KMS-11 (cell line): Measurements from ENCODE around the gene SMIM38.

Experiments
- H2AFZ ChIP-seq: fragments of 200-600 bp; sonication (generic); 2 replicates; pipeline ENCODE4 v1.6.1; 2016; ENCODE audit warnings: antibody characterized with exemption, mixed run types, low read depth
- H3K27ac ChIP-seq: fragments of 200-600 bp; sonication (generic); 2 replicates; pipeline ENCODE4 v1.6.1; 2016; ENCODE audit warnings: mild to moderate bottlenecking, mixed run types
- H3K27me3 ChIP-seq: fragments of 200-600 bp; sonication (generic); 2 replicates; pipeline ENCODE4 v1.6.1; 2017; ENCODE audit warnings: mild to moderate bottlenecking, low read depth, mixed run types, moderate library complexity; ENCODE audit not compliant: insufficient read depth
- H3K36me3 ChIP-seq: fragments of 200-600 bp; sonication (generic); 2 replicates; pipeline ENCODE4 v1.6.1; 2017; ENCODE audit warnings: mild to moderate bottlenecking, mixed run types; ENCODE audit not compliant: insufficient read depth
- H3K4me1 ChIP-seq: fragments of 200-600 bp; sonication (generic); 2 replicates; pipeline ENCODE4 v1.6.1; 2016; ENCODE audit warnings: mild to moderate bottlenecking, low read depth, mixed run types; ENCODE audit not compliant: poor library complexity, severe bottlenecking
- H3K4me2 ChIP-seq: fragments of 200-600 bp; sonication (generic); 2 replicates; pipeline ENCODE4 v1.7.0; 2016; ENCODE audit warnings: mild to moderate bottlenecking, mixed run types
- H3K4me3 ChIP-seq: fragments of 200-600 bp; sonication (generic); IDR thresholded peaks from 2 replicates; pipeline ENCODE4 v1.6.1; 2017; ENCODE audit warnings: low read depth, low read length, mixed read lengths; ENCODE audit not compliant: insufficient read depth
- H3K79me2 ChIP-seq: fragments of 200-600 bp; sonication (generic); 2 replicates; pipeline ENCODE4 v1.6.1; 2016; ENCODE audit warnings: low read depth, mixed run types; ENCODE audit not compliant: insufficient read depth
- H3K9ac ChIP-seq: fragments of 200-600 bp; sonication (generic); 2 replicates; pipeline ENCODE4 v1.6.1; 2016; ENCODE audit warnings: mild to moderate bottlenecking, mixed run types
- H4K20me1 ChIP-seq: fragments of 200-600 bp; sonication (generic); 2 replicates; pipeline ENCODE4 v1.6.1; 2016; ENCODE audit warnings: mild to moderate bottlenecking, mixed run types; ENCODE audit not compliant: insufficient read depth
- CTCF ChIP-seq: fragments of 200-600 bp; sonication (generic); conservative IDR thresholded peaks from 2 replicates; pipeline ENCODE4 v1.6.1; 2017; ENCODE audit warnings: low read depth, mild to moderate bottlenecking, antibody characterized with exemption, low read length, moderate library complexity, mixed read lengths

The SMIM38 gene

GRCh38 chr11:69200331-69201065 lies 44.8 kb downstream of the SMIM38 start:
- no peak for TF ChIP-seq CTCF
- no peak overlapping the region for H3K4me3 ChIP-seq
- peaks cover 22% of the 10 kb centered on the region; the same call in 1 of the 2 replicates for H3K27me3 ChIP-seq
- H3K4me1 ChIP-seq = no peaks in the 10 kb centered on the region
- no peaks in the 10 kb centered on the region for H3K36me3 ChIP-seq
- H3K4me2 ChIP-seq = no peak overlapping the region
- H3K79me2 ChIP-seq = no peaks in the 10 kb centered on the region
- no peak overlapping the region for H3K27ac ChIP-seq
- H3K9ac ChIP-seq = no peak overlapping the region
- H2AFZ ChIP-seq = no peak overlapping the region
- no peaks in the 10 kb centered on the region for H4K20me1 ChIP-seq

GRCh38 chr11:69201066-69201365 lies 45.3 kb downstream of the SMIM38 start:
- peaks cover 26% of the 10 kb centered on the region; the same call in 1 of the 2 replicates for H3K27me3 ChIP-seq
- no peak overlapping the region for H3K27ac ChIP-seq

GRCh38 chr11:69201764-69202370 lies 46.1 kb downstream of the SMIM38 start:
- Histone ChIP-seq H4K20me1 (no peaks in the 10 kb centered on the region), H3K27ac (no peak overlapping the region), H3K4me3 (no peak overlapping the region), H2AFZ (no peak overlapping the region), H3K36me3 (no peaks in the 10 kb centered on the region), H3K4me2 (no peak overlapping the region), H3K27me3 (peaks cover 29% of the 10 kb centered on the region; the same call in 1 of the 2 replicates), H3K9ac (no peak overlapping the region), H3K4me1 (no peaks in the 10 kb centered on the region), H3K79me2 (no peaks in the 10 kb centered on the region)
- TF ChIP-seq CTCF = no peak

More at GRCh38 chr11:69201066-69201365, 45.3 kb downstream of the SMIM38 start:
- no peak overlapping the region for H2AFZ ChIP-seq
- H3K4me2 ChIP-seq = no peak overlapping the region
- no peak overlapping the region for H3K9ac ChIP-seq
- TF ChIP-seq CTCF = no peak
- no peaks in the 10 kb centered on the region for H4K20me1 ChIP-seq
- no peak overlapping the region for H3K4me3 ChIP-seq
- H3K36me3 ChIP-seq = no peaks in the 10 kb centered on the region
- no peaks in the 10 kb centered on the region for H3K79me2 ChIP-seq
- H3K4me1 ChIP-seq = no peaks in the 10 kb centered on the region

DNA sequence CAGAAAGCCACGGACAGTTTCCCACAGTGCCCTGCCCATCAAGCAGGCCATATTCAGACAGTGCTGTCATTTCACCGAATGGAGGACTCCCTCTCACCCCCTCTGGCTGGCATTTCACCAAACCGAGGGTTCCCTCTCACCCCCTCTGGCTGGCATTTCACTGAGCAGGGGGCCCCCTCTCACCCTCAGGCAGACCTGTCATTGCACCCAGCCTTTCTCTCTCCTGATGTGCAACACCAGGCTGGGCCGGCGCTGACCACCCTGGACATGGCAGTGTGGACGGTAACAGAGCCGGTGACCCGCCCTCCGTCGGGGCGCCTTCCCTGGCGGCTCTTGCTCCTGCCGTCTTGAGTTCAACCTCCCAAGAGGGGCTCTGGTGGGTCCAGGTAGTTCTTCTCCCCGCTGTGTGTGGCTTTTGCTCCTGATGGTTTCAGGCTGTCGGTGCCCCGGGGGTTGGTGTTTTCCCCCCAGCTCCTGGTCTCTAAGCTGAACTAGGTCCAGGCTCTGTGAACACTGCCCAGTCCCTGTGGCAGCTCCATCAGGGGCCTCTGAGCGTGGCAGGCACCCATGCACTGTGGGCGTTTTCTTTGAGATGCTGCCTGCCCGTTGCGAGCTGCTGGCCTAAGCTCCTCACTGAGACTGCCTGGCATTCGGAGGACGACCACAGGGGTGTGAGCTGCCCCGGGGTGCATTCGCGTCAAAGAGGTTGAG lies 46.9 kb downstream of the SMIM38 start:
- no peak overlapping the region for H2AFZ ChIP-seq
- no peaks in the 10 kb centered on the region for H3K79me2 ChIP-seq
- H3K27ac ChIP-seq = no peak overlapping the region
- H3K27me3 ChIP-seq = peaks cover 37% of the 10 kb centered on the region; the same call in 1 of the 2 replicates
- TF ChIP-seq CTCF = no peak
- H3K9ac ChIP-seq = no peak overlapping the region
- no peaks in the 10 kb centered on the region for H4K20me1 ChIP-seq
- no peaks in the 10 kb centered on the region for H3K4me1 ChIP-seq
- H3K4me3 ChIP-seq = no peak overlapping the region
- no peaks in the 10 kb centered on the region for H3K36me3 ChIP-seq
- H3K4me2 ChIP-seq = no peak overlapping the region
